HepG2 (cell line): ENCODE measurements around the gene ABCB6. TPM values are rescaled to one million over a fixed set of nuclear protein-coding genes. Genes with fewer than 3 reads are reported as not detected.

Experiments used
- BHLHE40 ChIP-seq: IDR thresholded peaks from 2 replicates; pipeline ENCODE4 v1.6.1; 2011; ENCODE audit warnings: low read length, improper control_type of control experiment
- BORCS8-MEF2B ChIP-seq: sonication (generic); formaldehyde crosslinking; IDR thresholded peaks from 2 replicates; pipeline ENCODE4 v1.8.0; 2022; ENCODE audit warnings: mild to moderate bottlenecking, missing genetic modification reagents
- DMAP1 ChIP-seq: IDR thresholded peaks from 2 replicates; pipeline ENCODE4 v1.6.1; 2016
- ELF3 ChIP-seq: IDR thresholded peaks from 2 replicates; pipeline ENCODE4 v1.6.1; 2016; ENCODE audit warnings: missing genetic modification reagents, missing compliant biosample characterization
- HNRNPK ChIP-seq: fragments of 200-400 bp; formaldehyde crosslinking; IDR thresholded peaks from 2 replicates; pipeline ENCODE4 v1.6.1; 2018; ENCODE audit warnings: low read length, low read depth, moderate library complexity, mild to moderate bottlenecking; ENCODE audit not compliant: poor library complexity, severe bottlenecking
- JARID2 ChIP-seq: sonication (generic); formaldehyde crosslinking; IDR thresholded peaks from 2 replicates; pipeline ENCODE4 v1.8.1; 2023; ENCODE audit warnings: missing genetic modification reagents, inconsistent platforms; ENCODE audit not compliant: insufficient replicate concordance
- NCOA2 ChIP-seq: sonication (generic); formaldehyde crosslinking; IDR thresholded peaks from 2 replicates; pipeline ENCODE4 v1.8.0; 2022; ENCODE audit warnings: inconsistent platforms
- NR3C1 ChIP-seq: sonication (generic); formaldehyde crosslinking; IDR thresholded peaks from 2 replicates; pipeline ENCODE4 v1.4.0; 2020; ENCODE audit warnings: missing genetic modification reagents
- PAWR ChIP-seq: sonication (generic); formaldehyde crosslinking; IDR thresholded peaks from 2 replicates; pipeline ENCODE4 v1.4.0; 2020; ENCODE audit warnings: missing genetic modification reagents, mild to moderate bottlenecking, borderline replicate concordance
- POLR2AphosphoS5 ChIP-seq: IDR thresholded peaks from 2 replicates; pipeline ENCODE4 v1.6.1; 2012; ENCODE audit warnings: low read depth, low read length
- PPARG ChIP-seq: conservative IDR thresholded peaks from 2 replicates; pipeline ENCODE4 v1.6.1; 2016; ENCODE audit warnings: missing biosample characterization, missing genetic modification reagents
- RCOR2 ChIP-seq: IDR thresholded peaks from 2 replicates; pipeline ENCODE4 v1.6.1; 2016; ENCODE audit warnings: missing biosample characterization, missing genetic modification reagents
- RFXANK ChIP-seq: IDR thresholded peaks from 2 replicates; pipeline ENCODE4 v1.6.1; 2016
- STAG1 ChIP-seq: sonication (generic); formaldehyde crosslinking; IDR thresholded peaks from 2 replicates; pipeline ENCODE4 v1.4.0; 2020; ENCODE audit warnings: missing genetic modification reagents
- TOE1 ChIP-seq: sonication (generic); formaldehyde crosslinking; IDR thresholded peaks from 2 replicates; pipeline ENCODE4 v1.4.0; 2020; ENCODE audit warnings: mild to moderate bottlenecking, missing genetic modification reagents
- WIZ ChIP-seq: sonication (generic); formaldehyde crosslinking; IDR thresholded peaks from 2 replicates; pipeline ENCODE4 v1.5.1; 2020; ENCODE audit warnings: mild to moderate bottlenecking, missing genetic modification reagents
- YEATS2 ChIP-seq: sonication (generic); formaldehyde crosslinking; IDR thresholded peaks from 2 replicates; pipeline ENCODE4 v1.4.0; 2020; ENCODE audit warnings: missing genetic modification reagents, borderline replicate concordance
- ZBTB7A ChIP-seq: sonication (generic); formaldehyde crosslinking; IDR thresholded peaks from 2 replicates; pipeline ENCODE4 v1.8.0; 2022; ENCODE audit warnings: mild to moderate bottlenecking, missing genetic modification reagents
- ZNF253 ChIP-seq: sonication (generic); formaldehyde crosslinking; IDR thresholded peaks from 2 replicates; pipeline ENCODE4 v1.8.0; 2022; ENCODE audit warnings: mild to moderate bottlenecking, missing genetic modification reagents, borderline replicate concordance
- ZNF407 ChIP-seq: sonication (generic); formaldehyde crosslinking; IDR thresholded peaks from one replicate; pipeline ENCODE4 v1.5.1; 2020; ENCODE audit warnings: mild to moderate bottlenecking, missing genetic modification reagents; ENCODE audit errors: not compliant biosample characterization
- ZNF644 ChIP-seq: IDR thresholded peaks from 2 replicates; pipeline ENCODE4 v1.6.1; 2016; ENCODE audit warnings: low read depth
- ZNF678 ChIP-seq: sonication (generic); formaldehyde crosslinking; IDR thresholded peaks from 2 replicates; pipeline ENCODE4 v1.4.0; 2020; ENCODE audit warnings: mild to moderate bottlenecking, missing genetic modification reagents
- polyA plus RNA-seq, 8 experiments: library from polyadenylated mRNA; depleted of rRNA in 3 of 8; stranded (reverse) in 7 of 8; unstranded in 1 of 8; fragments of >200 nt; fragmentation: Illumina TruSeq in 4 of 8; extraction: Trizol in 4 of 8; gene quantifications; 2 replicates each; pipeline versions ENCODE4 v1.2.1 to v1.2.3, GENCODE V29; 2011 to 2016; ENCODE audit warnings: low read depth in 4 of 8, missing spikeins in 1 of 8, mixed read lengths in 1 of 8; ENCODE audit not compliant: insufficient read depth in 1 of 8
- total RNA-seq, 5 experiments: library from RNA; depleted of rRNA; stranded (reverse); fragments of >200 nt; fragmentation: Illumina TruSeq; extraction: Trizol; gene quantifications; 2 replicates each; pipeline ENCODE4 v1.2.3, GENCODE V29; 2016; ENCODE audit warnings: low read depth in 1 of 5
- TF ChIP-seq, protein P1 (sequence below): sonication (generic); formaldehyde crosslinking; IDR thresholded peaks from 2 replicates; pipeline ENCODE4 v1.5.1; 2020; ENCODE audit warnings: missing genetic modification reagents, mild to moderate bottlenecking, borderline replicate concordance

ABCB6 gene
- total and polyA plus RNA-seq, 2 of the 13 experiments (the other 11 are each of a cell fraction or from before 2014, with no cell fraction given): 91.1 to 137 TPM

DNA sequence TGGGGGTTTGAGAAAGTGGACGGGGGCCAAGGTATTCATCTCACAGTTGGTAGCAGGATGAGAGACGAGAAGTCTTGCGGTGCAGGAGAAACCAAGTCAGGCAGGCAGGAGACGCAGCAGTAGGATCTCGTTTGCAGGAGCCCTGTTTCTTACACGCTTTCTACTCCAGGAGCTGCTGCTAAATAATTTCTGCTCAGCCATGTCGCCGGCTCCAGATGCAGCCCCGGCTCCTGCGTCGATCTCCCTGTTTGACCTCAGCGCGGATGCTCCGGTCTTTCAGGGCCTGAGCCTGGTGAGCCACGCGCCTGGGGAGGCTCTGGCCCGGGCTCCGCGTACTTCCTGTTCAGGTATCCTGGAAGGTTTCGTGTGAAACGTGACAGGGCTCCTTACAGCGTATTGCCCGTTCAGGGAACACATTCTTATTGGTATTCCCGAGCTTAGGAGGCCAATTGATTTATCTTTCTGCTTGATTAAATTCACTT lies 11.3 kb upstream of the ABCB6 start (continued):
- TF ChIP-seq ZNF407 (no peak), NCOA2 (CRISPR knock-in tag) (no peak), DMAP1 (CRISPR knock-in tag) (0 out of 2 replicates have a peak, but pooled peaks have one; percentile 42), PAWR (no peak), HNRNPK (no peak), ZNF678 (CRISPR knock-in tag) (no peak), ZNF253 (0 out of 2 replicates have a peak, but pooled peaks have one; percentile 9), WIZ (0 out of 2 replicates have a peak, but pooled peaks have one; percentile 23), STAG1 (CRISPR knock-in tag) (peak; percentile 31), JARID2 (CRISPR knock-in tag) (no peak), BORCS8-MEF2B (CRISPR knock-in tag) (no peak), BHLHE40 (peak; percentile 52), PPARG (no peak), YEATS2 (CRISPR knock-in tag) (0 out of 2 replicates have a peak, but pooled peaks have one; percentile 6), NR3C1 (0 out of 2 replicates have a peak, but pooled peaks have one; percentile 10), RCOR2 (no peak), ZBTB7A (CRISPR knock-in tag) (no peak), ZNF644 (CRISPR knock-in tag) (no peak), ELF3 (CRISPR knock-in tag) (peak; percentile 82), RFXANK (CRISPR knock-in tag) (no peak), POLR2AphosphoS5 (no peak), TOE1 (CRISPR knock-in tag) (no peak; the same call in 1 of the 2 replicates)
- TF ChIP-seq, protein P1, sequence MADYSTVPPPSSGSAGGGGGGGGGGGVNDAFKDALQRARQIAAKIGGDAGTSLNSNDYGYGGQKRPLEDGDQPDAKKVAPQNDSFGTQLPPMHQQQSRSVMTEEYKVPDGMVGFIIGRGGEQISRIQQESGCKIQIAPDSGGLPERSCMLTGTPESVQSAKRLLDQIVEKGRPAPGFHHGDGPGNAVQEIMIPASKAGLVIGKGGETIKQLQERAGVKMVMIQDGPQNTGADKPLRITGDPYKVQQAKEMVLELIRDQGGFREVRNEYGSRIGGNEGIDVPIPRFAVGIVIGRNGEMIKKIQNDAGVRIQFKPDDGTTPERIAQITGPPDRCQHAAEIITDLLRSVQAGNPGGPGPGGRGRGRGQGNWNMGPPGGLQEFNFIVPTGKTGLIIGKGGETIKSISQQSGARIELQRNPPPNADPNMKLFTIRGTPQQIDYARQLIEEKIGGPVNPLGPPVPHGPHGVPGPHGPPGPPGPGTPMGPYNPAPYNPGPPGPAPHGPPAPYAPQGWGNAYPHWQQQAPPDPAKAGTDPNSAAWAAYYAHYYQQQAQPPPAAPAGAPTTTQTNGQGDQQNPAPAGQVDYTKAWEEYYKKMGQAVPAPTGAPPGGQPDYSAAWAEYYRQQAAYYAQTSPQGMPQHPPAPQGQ: no peak
